Psoas muscle (tissue), 8 donors: ENCODE data around the gene RPAP2. TPM values are rescaled to one million over a fixed set of nuclear protein-coding genes. Genes with fewer than 3 reads are reported as not detected.

ENCODE experiments used
- ATAC-seq, 4 donors: fragments of 200-7000 bp; cut with Tn5 transposase; one replicate each; pipeline ENCODE4 v1.9.1; 2020; ENCODE audit warnings: moderate library complexity in 3 of 4, mild to moderate bottlenecking in 2 of 4
- DNase-seq, 2 donors: peaks; one replicate each; pipeline ENCODE4 v3.0.0-alpha.2; 2020
- H3K27ac ChIP-seq: fragments of 200-600 bp; one replicate; pipeline ENCODE4 v1.8.0; 2022
- H3K27me3 ChIP-seq, 3 donors: fragments of 200-600 bp in 1 of 3; one replicate each; pipeline versions ENCODE4 v1.6.1 to v1.8.0; 2013 to 2022; ENCODE audit warnings: low read length in 2 of 3, mild to moderate bottlenecking in 2 of 3, moderate library complexity in 1 of 3; ENCODE audit not compliant: insufficient read depth in 3 of 3
- H3K36me3 ChIP-seq, 2 donors: fragments of 200-600 bp in 1 of 2; one replicate each; pipeline versions ENCODE4 v1.6.1 to v1.8.0; 2013 to 2022; ENCODE audit warnings: low read depth in 1 of 2, mild to moderate bottlenecking in 1 of 2, moderate library complexity in 1 of 2; ENCODE audit not compliant: insufficient read depth in 1 of 2
- H3K4me1 ChIP-seq: fragments of 200-600 bp; one replicate; pipeline ENCODE4 v1.8.0; 2022
- H3K4me3 ChIP-seq: fragments of 200-600 bp; one replicate; pipeline ENCODE4 v1.8.0; 2022; ENCODE audit warnings: mild to moderate bottlenecking
- H3K9me3 ChIP-seq: fragments of 200-600 bp; one replicate; pipeline ENCODE4 v1.8.0; 2022
- CTCF ChIP-seq: fragments of 200-600 bp; IDR thresholded peaks from one replicate; pipeline ENCODE4 v1.8.0; 2022; ENCODE audit warnings: antibody characterized with exemption
- WGBS, 3 donors: extraction: QIAGEN DNeasy Blood & Tissue Kit; methylation state at CpG; one replicate each; pipeline versions ENCODE4 v1.1.6 to v1.1.7; 2013; 5-methylcytosine and 5-hydroxymethylcytosine counted together
- intact Hi-C, 2 donors: fragments of 100-400 bp; cut with DNase I; formaldehyde crosslinking; loops; one replicate each; pipeline versions ENCODE4 v1.11.0 to v1.14.2; 2022
- polyA plus RNA-seq, 3 donors: library from polyadenylated mRNA; stranded (reverse); fragments of 200-250 nt; gene quantifications; one replicate each; pipeline ENCODE4 v1.2.3, GENCODE V29; 2013
- total RNA-seq, 4 donors: library from RNA; stranded (reverse); fragmentation: NEBNext Ultra II Directional in 2 of 4; extraction: Animal tissue kit (Norgen Biotek cat#: 25700) in 2 of 4; gene quantifications; one replicate each; pipeline versions ENCODE4 v1.2.1 to v1.2.4, GENCODE V29; 2021 to 2023
- donor health status: healthy with polysubstance abuse.
- donor health status: DM: no; HTN: no; CAD: no; lungs with moderate emphysema.
- donor health status: Bipolar disorder and iron deficiency.
- donor health status: healthy.
- donor health status: DM: yes; HTN: yes; CAD: no.
- donor health status: DM: no; HTN: no; CAD: no.
- donor health status: DM: no; HTN: no; CAD: no.
- donor health status: DM: yes; HTN: yes; CAD: no.

RPAP2 gene
- total and polyA plus RNA-seq, 7 donors = 10.9 to 33.1 (median 26.5) TPM

GRCh38 chr1:92315766-92316599, 17.1 kb downstream of the RPAP2 start:
- ATAC-seq = no peak
- TF ChIP-seq CTCF = no peak
- intact Hi-C loops = loop anchor here in 1 of 2 donors (10.0 kb wide), 1 partner anchor 309 kb away; no protein-coding TSS in a partner anchor
- H3K4me3 ChIP-seq = no peak overlapping the region
- peaks cover 0 to 43% of the 10 kb centered on the region in 2 donors for H3K36me3 ChIP-seq
- WGBS, 3 donors = 78 to 81% (median 81%) methylated on average over 6 of the region's 6 CpGs
- no peaks in the 10 kb centered on the region for H3K27me3 ChIP-seq
- no peak for DNase-seq
- no peak overlapping the region for H3K27ac ChIP-seq
- H3K4me1 ChIP-seq = no peaks in the 10 kb centered on the region
- no peaks in the 10 kb centered on the region for H3K9me3 ChIP-seq

GRCh38 chr1:92317836-92318493, 19.1 kb downstream of the RPAP2 start:
- intact Hi-C loops = loop anchor here in 1 of 2 donors (10.0 kb wide), 1 partner anchor 307 kb away; no protein-coding TSS in a partner anchor
- no peak for ATAC-seq
- H3K36me3 ChIP-seq = peaks cover 0 to 40% of the 10 kb centered on the region in 2 donors

GRCh38 chr1:92323473-92324453, 24.9 kb downstream of the RPAP2 start:
- WGBS, 3 donors = 96 to 98% (median 97%) methylated on average over 7 of the region's 7 CpGs
- peaks cover 4 to 49% of the 10 kb centered on the region in 2 donors for H3K36me3 ChIP-seq
- TF ChIP-seq CTCF = no peak
- intact Hi-C loops = no loop called here
- no peaks in the 10 kb centered on the region for H3K27me3 ChIP-seq
- ATAC-seq = no peak
- peaks cover 16% of the 10 kb centered on the region for H3K9me3 ChIP-seq
- H3K27ac ChIP-seq = no peak overlapping the region
- H3K4me1 ChIP-seq = no peaks in the 10 kb centered on the region
- no peak for DNase-seq
- no peak overlapping the region for H3K4me3 ChIP-seq

More at GRCh38 chr1:92317836-92318493, 19.1 kb downstream of the RPAP2 start:
- H3K4me3 ChIP-seq = no peak overlapping the region
- no peaks in the 10 kb centered on the region for H3K27me3 ChIP-seq
- no peak for TF ChIP-seq CTCF
- DNase-seq = no peak
- no peak overlapping the region for H3K27ac ChIP-seq
- H3K9me3 ChIP-seq = no peaks in the 10 kb centered on the region
- 82 to 86% (median 82%) methylated on average over 3 of the region's 3 CpGs for WGBS, 3 donors
- no peaks in the 10 kb centered on the region for H3K4me1 ChIP-seq

GRCh38 chr1:92324784-92325183, 25.9 kb downstream of the RPAP2 start:
- intact Hi-C loops = no loop called here
- no peak overlapping the region for H3K27ac ChIP-seq
- DNase-seq (no peak), ATAC-seq (no peak)
- no peak overlapping the region for H3K4me3 ChIP-seq
- H3K9me3 ChIP-seq = peaks cover 16% of the 10 kb centered on the region
- no peak for TF ChIP-seq CTCF
- peaks cover 4 to 49% of the 10 kb centered on the region in 2 donors for H3K36me3 ChIP-seq
- H3K4me1 ChIP-seq = no peaks in the 10 kb centered on the region
- H3K27me3 ChIP-seq = no peaks in the 10 kb centered on the region
